K562 (cell line): Measurements from ENCODE around the gene CMBL. TPM values are rescaled to one million over a fixed set of nuclear protein-coding genes. Genes with fewer than 3 reads are reported as not detected.
A peak's percentile ranks its signal among the peaks of the same experiment; 100 is the strongest.

Experiments
- C11orf30 ChIP-seq: fragments of 450-650 bp; IDR thresholded peaks from 2 replicates; pipeline ENCODE4 v1.6.1; 2016; ENCODE audit warnings: low read depth, mild to moderate bottlenecking
- DMBX1 ChIP-seq: fragments of 250-450 bp; sonication (Bioruptor Pico); IDR thresholded peaks from 2 replicates; pipeline ENCODE4 v1.8.0; 2022; ENCODE audit warnings: inconsistent platforms, mild to moderate bottlenecking, moderate library complexity, borderline replicate concordance
- KLF1 ChIP-seq: fragments of 450-650 bp; IDR thresholded peaks from 2 replicates; pipeline ENCODE4 v1.6.1; 2016; ENCODE audit warnings: missing genetic modification characterization, missing compliant biosample characterization
- LARP7 ChIP-seq: fragments of 450-650 bp; IDR thresholded peaks from 2 replicates; pipeline ENCODE4 v1.6.1; 2016
- NCOR1 ChIP-seq: fragments of 450-650 bp; IDR thresholded peaks from 2 replicates; pipeline ENCODE4 v1.6.1; 2016; ENCODE audit warnings: mild to moderate bottlenecking, moderate library complexity
- NR0B1 ChIP-seq: fragments of 450-650 bp; IDR thresholded peaks from one replicate; pipeline ENCODE4 v1.6.1; 2018; ENCODE audit warnings: mild to moderate bottlenecking, moderate library complexity; ENCODE audit not compliant: partially characterized antibody
- PRMT5 ChIP-seq: sonication (generic); formaldehyde crosslinking; IDR thresholded peaks from 2 replicates; pipeline ENCODE4 v1.5.0; 2020; ENCODE audit warnings: missing genetic modification reagents
- SLC30A9 ChIP-seq: fragments of 250-450 bp; sonication (Bioruptor Pico); IDR thresholded peaks from 2 replicates; pipeline ENCODE4 v1.8.0; 2022; ENCODE audit warnings: mild to moderate bottlenecking, moderate library complexity
- SPI1 ChIP-seq: IDR thresholded peaks from 2 replicates; pipeline ENCODE4 v1.6.1; 2011; ENCODE audit warnings: low read depth, low read length, control low read depth, borderline replicate concordance
- ZNF639 ChIP-seq, 2 experiments: fragments of 200-800 bp in 1 of 2; sonication (Bioruptor generic) in 1 of 2; sonication (generic) in 1 of 2; formaldehyde crosslinking in 1 of 2; IDR thresholded peaks in 1 of 2; conservative IDR thresholded peaks in 1 of 2; 2 replicates each; pipeline versions ENCODE4 v1.5.0 to v1.6.1; 2016 to 2020; ENCODE audit warnings: missing compliant biosample characterization in 1 of 2, missing genetic modification characterization in 1 of 2, missing genetic modification reagents in 1 of 2
- polyA plus RNA-seq, 8 experiments: library from polyadenylated mRNA; depleted of rRNA in 4 of 8; stranded (reverse) in 5 of 8; unstranded in 3 of 8; fragments of >200 nt; fragmentation: Nextera tagmentation in 2 of 8; fragmentation: Illumina TruSeq in 1 of 8; extraction: Ambion mirVana in 2 of 8; extraction: Trizol in 1 of 8; gene quantifications; 2 replicates each; pipeline versions ENCODE4 v1.2.1 to v1.2.3, GENCODE V29; 2011 to 2014; ENCODE audit warnings: inconsistent platforms in 1 of 8, missing spikeins in 1 of 8
- total RNA-seq, 7 experiments: library from RNA; depleted of rRNA in 6 of 7; stranded (reverse); fragments of >200 nt in 6 of 7; fragmentation: Illumina TruSeq in 2 of 7; extraction: Trizol in 2 of 7; gene quantifications; 2 replicates each; pipeline versions ENCODE4 v1.2.1 to v1.2.3, GENCODE V29; 2011 to 2021; ENCODE audit warnings: low replicate concordance in 1 of 7

CMBL gene
- total and polyA plus RNA-seq, 9 of the 15 experiments (the other 6 are each of a cell fraction or from before 2014, with no cell fraction given): 22.6 to 192 (median 71.1) TPM

GRCh38 chr5:10293907-10294662 is 13.6 kb downstream of the CMBL start (continued):
- TF ChIP-seq ZNF639 (CRISPR knock-in tag; conservative IDR thresholded peaks at IDR 0.05 in 1 of 2, IDR thresholded peaks at IDR 0.05 in 1 of 2) (peak in 1 of 2 experiments; percentile 24; a peak in 1 of 4 replicates), NCOR1 (no peak), SLC30A9 (no peak), NR0B1 (no peak), DMBX1 (no peak), LARP7 (no peak), PRMT5 (CRISPR knock-in tag) (no peak), SPI1 (no peak), C11orf30 (no peak), KLF1 (tag) (peak; percentile 41; the same call in 1 of the 2 replicates)
